Hepatocyte (in vitro differentiated cells): ENCODE results near the gene CABCOCO1.

ENCODE experiments used
- EZH2 ChIP-seq: fragments of 200-600 bp; sonication (generic); IDR thresholded peaks from 2 replicates; pipeline ENCODE4 v1.6.1; 2016; ENCODE audit warnings: antibody characterized with exemption, mild to moderate bottlenecking, borderline replicate concordance
- EZH2phosphoT487 ChIP-seq: fragments of 200-600 bp; sonication (generic); IDR thresholded peaks from one replicate; pipeline ENCODE4 v1.6.1; 2018; ENCODE audit warnings: antibody characterized with exemption, mild to moderate bottlenecking, low read depth, moderate library complexity; ENCODE audit not compliant: unreplicated experiment, severe bottlenecking
- TF ChIP-seq, protein P1 (sequence below): fragments of 200-600 bp; sonication (generic); IDR thresholded peaks from 2 replicates; pipeline ENCODE4 v1.5.1; 2016; ENCODE audit warnings: antibody characterized with exemption, mild to moderate bottlenecking; ENCODE audit not compliant: poor library complexity

DNA sequence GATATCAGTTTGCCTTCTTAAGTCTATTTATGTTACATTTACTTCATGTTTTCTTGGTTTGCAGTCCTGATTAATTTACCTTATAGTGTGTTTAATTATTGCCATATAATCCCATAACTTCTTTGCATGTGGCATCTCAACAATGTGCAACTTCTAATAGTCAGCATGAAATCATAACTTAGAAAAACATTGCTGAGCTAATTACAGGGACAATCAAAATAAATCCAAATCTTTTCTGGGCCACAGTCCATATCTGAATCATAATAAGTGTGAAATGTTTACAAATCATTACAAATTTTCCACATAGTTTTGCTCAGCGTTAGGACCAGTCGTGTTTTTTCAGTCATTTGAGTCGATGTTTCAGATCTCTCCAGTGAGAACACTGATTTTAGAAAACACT is 29.1 kb upstream of the CABCOCO1 start:
- TF ChIP-seq, protein P1, sequence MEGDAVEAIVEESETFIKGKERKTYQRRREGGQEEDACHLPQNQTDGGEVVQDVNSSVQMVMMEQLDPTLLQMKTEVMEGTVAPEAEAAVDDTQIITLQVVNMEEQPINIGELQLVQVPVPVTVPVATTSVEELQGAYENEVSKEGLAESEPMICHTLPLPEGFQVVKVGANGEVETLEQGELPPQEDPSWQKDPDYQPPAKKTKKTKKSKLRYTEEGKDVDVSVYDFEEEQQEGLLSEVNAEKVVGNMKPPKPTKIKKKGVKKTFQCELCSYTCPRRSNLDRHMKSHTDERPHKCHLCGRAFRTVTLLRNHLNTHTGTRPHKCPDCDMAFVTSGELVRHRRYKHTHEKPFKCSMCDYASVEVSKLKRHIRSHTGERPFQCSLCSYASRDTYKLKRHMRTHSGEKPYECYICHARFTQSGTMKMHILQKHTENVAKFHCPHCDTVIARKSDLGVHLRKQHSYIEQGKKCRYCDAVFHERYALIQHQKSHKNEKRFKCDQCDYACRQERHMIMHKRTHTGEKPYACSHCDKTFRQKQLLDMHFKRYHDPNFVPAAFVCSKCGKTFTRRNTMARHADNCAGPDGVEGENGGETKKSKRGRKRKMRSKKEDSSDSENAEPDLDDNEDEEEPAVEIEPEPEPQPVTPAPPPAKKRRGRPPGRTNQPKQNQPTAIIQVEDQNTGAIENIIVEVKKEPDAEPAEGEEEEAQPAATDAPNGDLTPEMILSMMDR: no peak
- TF ChIP-seq EZH2phosphoT487: no peak
- no peak for TF ChIP-seq EZH2
